Erythroblast (primary cell): ENCODE measurements around the gene FLII.

Experiments used
- GATA1 ChIP-seq: IDR thresholded peaks from 2 replicates; pipeline ENCODE4 v1.6.1; 2011; ENCODE audit warnings: low read depth, mild to moderate bottlenecking, control low read depth, low read length, moderate library complexity
- POLR2A ChIP-seq: IDR thresholded peaks from 2 replicates; pipeline ENCODE4 v1.6.1; 2011; ENCODE audit warnings: mild to moderate bottlenecking, low read length

GRCh38 chr17:18261659-18262058, 3.1 kb upstream of the FLII start:
- TF ChIP-seq POLR2A = no peak
- TF ChIP-seq GATA1 = no peak
